Upper lobe of left lung (tissue), 4 donors: ENCODE measurements around the gene ASMTL.
"Not testable (repeated sequence)": the region's sequence is repeated elsewhere in the genome, so short reads cannot be mapped to it uniquely, and the experiment has no call there.

Experiments
- EP300 ChIP-seq, 4 donors: sonication (generic); formaldehyde crosslinking; IDR thresholded peaks; one replicate each; pipeline ENCODE4 v1.5.1; 2017; ENCODE audit warnings: antibody characterized with exemption in 4 of 4, control low read depth in 2 of 4
- POLR2A ChIP-seq, 4 donors: fragments of 450-650 bp; IDR thresholded peaks; one replicate each; pipeline ENCODE4 v1.5.1; 2016 to 2017; ENCODE audit warnings: antibody characterized with exemption in 4 of 4, mild to moderate bottlenecking in 2 of 4
- TF ChIP-seq, protein P1 (sequence below), 6 experiments: fragments of 450-650 bp in 4 of 6; fragments of 200-600 bp in 2 of 6; sonication (generic) in 2 of 6; IDR thresholded peaks; one replicate each; pipeline ENCODE4 v1.5.1; 2016 to 2019; ENCODE audit warnings: antibody characterized with exemption in 6 of 6

- TF ChIP-seq, protein P1, sequence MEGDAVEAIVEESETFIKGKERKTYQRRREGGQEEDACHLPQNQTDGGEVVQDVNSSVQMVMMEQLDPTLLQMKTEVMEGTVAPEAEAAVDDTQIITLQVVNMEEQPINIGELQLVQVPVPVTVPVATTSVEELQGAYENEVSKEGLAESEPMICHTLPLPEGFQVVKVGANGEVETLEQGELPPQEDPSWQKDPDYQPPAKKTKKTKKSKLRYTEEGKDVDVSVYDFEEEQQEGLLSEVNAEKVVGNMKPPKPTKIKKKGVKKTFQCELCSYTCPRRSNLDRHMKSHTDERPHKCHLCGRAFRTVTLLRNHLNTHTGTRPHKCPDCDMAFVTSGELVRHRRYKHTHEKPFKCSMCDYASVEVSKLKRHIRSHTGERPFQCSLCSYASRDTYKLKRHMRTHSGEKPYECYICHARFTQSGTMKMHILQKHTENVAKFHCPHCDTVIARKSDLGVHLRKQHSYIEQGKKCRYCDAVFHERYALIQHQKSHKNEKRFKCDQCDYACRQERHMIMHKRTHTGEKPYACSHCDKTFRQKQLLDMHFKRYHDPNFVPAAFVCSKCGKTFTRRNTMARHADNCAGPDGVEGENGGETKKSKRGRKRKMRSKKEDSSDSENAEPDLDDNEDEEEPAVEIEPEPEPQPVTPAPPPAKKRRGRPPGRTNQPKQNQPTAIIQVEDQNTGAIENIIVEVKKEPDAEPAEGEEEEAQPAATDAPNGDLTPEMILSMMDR (IDR thresholded peaks at IDR 0.05) = not testable (repeated sequence)
- not testable (repeated sequence) for TF ChIP-seq POLR2A, EP300 (IDR thresholded peaks at IDR 0.05)
These were observed 48.8 kb downstream of the ASMTL start for GRCh38 chrX:1403867-1404266.
